ENCODE measurements around the gene DEUP1.
"Not testable (repeated sequence)": the region's sequence is repeated elsewhere in the genome, so short reads cannot be mapped to it uniquely, and the experiment has no call there.

The DEUP1 gene

GRCh38 chr11:93368022-93368421 lies 37.5 kb downstream of the DEUP1 start:
- DNase-seq: no peak

GRCh38 chr11:93370260-93370659 lies 39.7 kb downstream of the DEUP1 start:
- no peak for DNase-seq

GRCh38 chr11:93389737-93390136 lies 59.2 kb downstream of the DEUP1 start:
- no peak for DNase-seq

GRCh38 chr11:93392867-93393266 lies 62.3 kb downstream of the DEUP1 start:
- DNase-seq: no peak

- DNase-seq: no peak
Measured at GRCh38 chr11:93393386-93393785, 62.8 kb downstream of the DEUP1 start.

- DNase-seq: no peak
Measured at GRCh38 chr11:93394488-93394887, 63.9 kb downstream of the DEUP1 start.

GRCh38 chr11:93396316-93396715 lies 65.8 kb downstream of the DEUP1 start:
- DNase-seq: no peak

- DNase-seq: no peak
Measured at GRCh38 chr11:93403930-93404329, 73.4 kb downstream of the DEUP1 start.

GRCh38 chr11:93407777-93408401 lies 77.3 kb downstream of the DEUP1 start:
- DNase-seq: no peak

GRCh38 chr11:93410441-93410840 lies 79.9 kb downstream of the DEUP1 start:
- no peak for DNase-seq

- DNase-seq: no peak
Measured at GRCh38 chr11:93411705-93412104, 81.2 kb downstream of the DEUP1 start.

- no peak for DNase-seq
Measured at GRCh38 chr11:93432247-93432646, 101.7 kb downstream of the DEUP1 start.

- DNase-seq: not testable (repeated sequence)
Measured at GRCh38 chr11:93443232-93443631, 112.7 kb downstream of the DEUP1 start.

GRCh38 chr11:93444617-93445073 lies 114.1 kb downstream of the DEUP1 start:
- no peak for DNase-seq

GRCh38 chr11:93458286-93458685 lies 127.7 kb downstream of the DEUP1 start:
- DNase-seq: no peak

GRCh38 chr11:93463666-93464065 lies 133.1 kb downstream of the DEUP1 start:
- DNase-seq: not testable (repeated sequence)

- no peak for DNase-seq
Measured at GRCh38 chr11:93464927-93465540, 134.5 kb downstream of the DEUP1 start.

GRCh38 chr11:93467054-93467453 lies 136.5 kb downstream of the DEUP1 start:
- DNase-seq: no peak

- no peak for DNase-seq
Measured at GRCh38 chr11:93468290-93468689, 137.7 kb downstream of the DEUP1 start.

- no peak for DNase-seq
Measured at GRCh38 chr11:93474123-93474522, 143.6 kb downstream of the DEUP1 start.

- DNase-seq: no peak
Measured at GRCh38 chr11:93476796-93477195, 146.3 kb downstream of the DEUP1 start.

GRCh38 chr11:93477684-93478234 lies 147.2 kb downstream of the DEUP1 start:
- DNase-seq: no peak

GRCh38 chr11:93478841-93479240 lies 148.3 kb downstream of the DEUP1 start:
- no peak for DNase-seq

GRCh38 chr11:93480256-93480655 lies 149.7 kb downstream of the DEUP1 start:
- no peak for DNase-seq

GRCh38 chr11:93480756-93481155 lies 150.2 kb downstream of the DEUP1 start:
- no peak for DNase-seq

Data from activated CD4-positive, alpha-beta T cell treated with anti-CD3 and anti-CD28 coated beads for 1 hour (primary cell).